Measurements from ENCODE around the gene RRP15. TPM values are rescaled to one million over a fixed set of nuclear protein-coding genes. Genes with fewer than 3 reads are reported as not detected.

The RRP15 gene
- total and polyA plus RNA-seq, 2 experiments from 2014 or later = 19.8 to 86.5 TPM

GRCh38 chr1:218304281-218305039, 19.4 kb downstream of the RRP15 start:
- Histone ChIP-seq H3K4me3 (no peak overlapping the region), H3K4me2 (no peak overlapping the region), H3K79me2 (replicated peaks; ENCODE audit: insufficient read depth) (peaks cover 55% of the 10 kb centered on the region), H3K4me1 (ENCODE audit: insufficient read depth) (peaks cover 49% of the 10 kb centered on the region), H3K27ac (ENCODE audit: low read depth) (no peak overlapping the region), H3F3A (replicated peaks; ENCODE audit: low read depth) (no peaks in the 10 kb centered on the region; the same call in 1 of the 2 replicates), H3K36me3 (ENCODE audit: insufficient read depth) (peaks cover 11% of the 10 kb centered on the region; the same call in 1 of the 2 replicates), H3K27me3 (ENCODE audit: insufficient read depth) (no peaks in the 10 kb centered on the region), H4K20me1 (replicated peaks; ENCODE audit: insufficient read depth) (no peaks in the 10 kb centered on the region), H2AFZ (no peak overlapping the region), H3K9me2 (ENCODE audit: insufficient read depth) (no peaks in the 10 kb centered on the region)
- TF ChIP-seq JUNB (IDR thresholded peaks at IDR 0.05; ENCODE audit: unreplicated experiment) (no peak), ZNF114 (CRISPR knock-in tag; IDR thresholded peaks at IDR 0.05) (no peak), CTCF (conservative IDR thresholded peaks at IDR 0.05; ENCODE audit: low read depth in 2 of 2) (no peak), ZNF331 (CRISPR knock-in tag; IDR thresholded peaks at IDR 0.05; ENCODE audit: low read depth) (no peak), EZH2 (IDR thresholded peaks at IDR 0.05; ENCODE audit: low read depth, unreplicated experiment) (no peak), ZNF462 (CRISPR knock-in tag; IDR thresholded peaks at IDR 0.05) (no peak), CREB1 (CRISPR knock-in tag; IDR thresholded peaks at IDR 0.05; ENCODE audit: low read depth) (no peak), ETS1 (IDR thresholded peaks at IDR 0.05) (no peak), POLR2AphosphoS5 (IDR thresholded peaks at IDR 0.05; ENCODE audit: low read depth) (no peak), NANOG (IDR thresholded peaks at IDR 0.05; ENCODE audit: borderline replicate concordance) (no peak), REST (IDR thresholded peaks at IDR 0.05; ENCODE audit: unreplicated experiment) (no peak), EZH2phosphoT487 (IDR thresholded peaks at IDR 0.05; ENCODE audit: unreplicated experiment) (no peak), STAT1 (IDR thresholded peaks at IDR 0.05; ENCODE audit: unreplicated experiment) (no peak)
- peak; percentile 69 for ATAC-seq
- peak overlapping the region; percentile 53; the same call in 1 of the 2 replicates for H3K27ac Mint-ChIP-seq
- no peak overlapping the region for H3K4me3 Mint-ChIP-seq
- peaks cover 35% of the 10 kb centered on the region for H3K36me3 Mint-ChIP-seq (ENCODE audit: low read depth)
- peaks cover 58% of the 10 kb centered on the region for H3K4me1 Mint-ChIP-seq
- H3K27me3 Mint-ChIP-seq (ENCODE audit: insufficient read depth, low read depth, poor library complexity) = no peaks in the 10 kb centered on the region
- H3K9me3 Mint-ChIP-seq = no peaks in the 10 kb centered on the region
- DNase-seq (ENCODE audit: low spot score) = no peak
